Loucy (cell line): ENCODE data around the gene SECISBP2.

Experiments
- EZH2phosphoT487 ChIP-seq: fragments of 200-600 bp; IDR thresholded peaks from 2 replicates; pipeline ENCODE4 v1.6.1; 2018; ENCODE audit warnings: antibody characterized with exemption, mild to moderate bottlenecking, moderate library complexity, borderline replicate concordance
- TF ChIP-seq, protein P1 (sequence below): fragments of 200-600 bp; sonication (generic); conservative IDR thresholded peaks from 2 replicates; pipeline ENCODE4 v1.5.1; 2014; ENCODE audit warnings: mild to moderate bottlenecking, antibody characterized with exemption, low read length

DNA sequence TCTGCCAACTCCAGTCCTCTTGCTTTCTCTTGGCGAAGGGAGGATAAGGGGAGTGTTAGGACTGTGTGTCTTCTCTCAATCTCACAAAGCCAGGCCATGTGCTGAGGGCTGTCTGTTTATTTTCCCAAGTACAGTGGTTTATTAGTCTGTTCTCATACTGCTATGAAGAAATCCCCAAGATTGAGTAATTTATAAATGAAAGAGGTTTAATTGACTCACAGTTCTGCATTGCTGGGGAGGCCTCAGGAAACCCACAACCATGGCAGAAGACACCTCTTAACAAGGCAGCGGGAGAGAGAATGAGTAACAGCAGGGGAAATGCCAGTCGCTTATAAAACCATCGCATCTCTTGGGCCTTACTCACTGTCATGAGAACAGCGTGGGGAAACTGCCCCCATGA, 43.5 kb upstream of the SECISBP2 start:
- TF ChIP-seq, protein P1, sequence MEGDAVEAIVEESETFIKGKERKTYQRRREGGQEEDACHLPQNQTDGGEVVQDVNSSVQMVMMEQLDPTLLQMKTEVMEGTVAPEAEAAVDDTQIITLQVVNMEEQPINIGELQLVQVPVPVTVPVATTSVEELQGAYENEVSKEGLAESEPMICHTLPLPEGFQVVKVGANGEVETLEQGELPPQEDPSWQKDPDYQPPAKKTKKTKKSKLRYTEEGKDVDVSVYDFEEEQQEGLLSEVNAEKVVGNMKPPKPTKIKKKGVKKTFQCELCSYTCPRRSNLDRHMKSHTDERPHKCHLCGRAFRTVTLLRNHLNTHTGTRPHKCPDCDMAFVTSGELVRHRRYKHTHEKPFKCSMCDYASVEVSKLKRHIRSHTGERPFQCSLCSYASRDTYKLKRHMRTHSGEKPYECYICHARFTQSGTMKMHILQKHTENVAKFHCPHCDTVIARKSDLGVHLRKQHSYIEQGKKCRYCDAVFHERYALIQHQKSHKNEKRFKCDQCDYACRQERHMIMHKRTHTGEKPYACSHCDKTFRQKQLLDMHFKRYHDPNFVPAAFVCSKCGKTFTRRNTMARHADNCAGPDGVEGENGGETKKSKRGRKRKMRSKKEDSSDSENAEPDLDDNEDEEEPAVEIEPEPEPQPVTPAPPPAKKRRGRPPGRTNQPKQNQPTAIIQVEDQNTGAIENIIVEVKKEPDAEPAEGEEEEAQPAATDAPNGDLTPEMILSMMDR: no peak
- TF ChIP-seq EZH2phosphoT487: no peak
